Upper lobe of left lung (tissue), 4 donors: Measurements from ENCODE around the gene FAM180A.

Experiments used
- CTCF ChIP-seq, 6 experiments: fragments of 450-650 bp in 4 of 6; fragments of 200-600 bp in 2 of 6; sonication (generic) in 2 of 6; IDR thresholded peaks; one replicate each; pipeline ENCODE4 v1.5.1; 2016 to 2019; ENCODE audit warnings: antibody characterized with exemption in 6 of 6
- EP300 ChIP-seq, 4 donors: sonication (generic); formaldehyde crosslinking; IDR thresholded peaks; one replicate each; pipeline ENCODE4 v1.5.1; 2017; ENCODE audit warnings: antibody characterized with exemption in 4 of 4, control low read depth in 2 of 4
- POLR2A ChIP-seq, 4 donors: fragments of 450-650 bp; IDR thresholded peaks; one replicate each; pipeline ENCODE4 v1.5.1; 2016 to 2017; ENCODE audit warnings: antibody characterized with exemption in 4 of 4, mild to moderate bottlenecking in 2 of 4
- POLR2AphosphoS5 ChIP-seq, 2 donors: sonication (generic); formaldehyde crosslinking; IDR thresholded peaks; one replicate each; pipeline ENCODE4 v1.5.1; 2017; ENCODE audit warnings: antibody characterized with exemption in 2 of 2

- TF ChIP-seq CTCF (IDR thresholded peaks at IDR 0.05) (no peak), POLR2AphosphoS5 (IDR thresholded peaks at IDR 0.05) (no peak), EP300 (IDR thresholded peaks at IDR 0.05) (no peak), POLR2A (IDR thresholded peaks at IDR 0.05) (no peak)
These were observed 11.9 kb downstream of the FAM180A start for GRCh38 chr7:135736586-135737305.
